NK-92 treated with Interleukin-12 subunit alpha and Interleukin-12 subunit beta, amount 100 ng/mL, for 24 hours (cell line): Measurements from ENCODE around the gene NLRP1.

Experiments
- DNase-seq: peaks from one replicate; lab custom pipeline; 2025; lab: John Stamatoyannopoulos, UW

The NLRP1 gene

GRCh38 chr17:5473906-5474305 is 110.4 kb downstream of the NLRP1 start:
- no peak for DNase-seq

- no peak for DNase-seq
Observed at GRCh38 chr17:5472511-5472910, 111.8 kb downstream of the NLRP1 start.

DNA sequence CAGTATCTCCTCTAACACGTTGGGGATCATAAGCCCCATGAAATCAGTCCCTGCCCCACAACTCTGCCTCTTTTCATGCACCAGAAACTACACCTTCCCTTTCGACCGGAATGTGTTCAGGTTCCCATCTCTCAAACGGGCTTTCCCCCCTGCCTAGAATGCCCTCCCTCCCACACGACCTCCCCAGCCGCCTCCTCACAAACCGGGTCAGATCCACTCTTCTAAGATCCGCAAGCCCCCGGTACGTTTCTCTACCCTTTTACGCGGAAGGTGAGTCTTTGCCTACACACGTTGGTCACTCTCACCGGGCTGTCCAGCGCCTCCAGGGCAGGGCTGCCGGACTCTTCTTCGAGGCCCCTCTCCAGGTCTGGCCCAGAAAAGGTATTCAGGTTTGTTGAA is 116.2 kb downstream of the NLRP1 start:
- DNase-seq = no peak

DNA sequence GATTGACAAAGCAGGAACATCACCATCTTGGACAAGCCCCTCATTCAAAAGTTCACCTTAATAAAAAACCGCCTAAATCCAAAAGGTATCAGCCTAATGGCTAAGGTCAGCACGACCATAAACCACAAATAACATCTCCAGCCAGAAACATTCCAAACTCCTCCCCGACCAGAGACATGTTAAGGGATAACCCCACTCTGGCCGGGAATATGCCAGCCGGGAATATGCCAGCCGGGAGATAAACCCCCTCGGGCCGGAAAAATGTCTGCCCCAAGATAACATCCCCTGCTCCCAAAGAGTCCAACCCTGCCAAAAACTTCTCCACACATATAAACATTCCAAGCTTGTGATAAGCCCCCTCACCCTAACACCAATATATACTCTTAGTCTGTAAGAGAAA is 116.9 kb downstream of the NLRP1 start:
- no peak for DNase-seq

DNA sequence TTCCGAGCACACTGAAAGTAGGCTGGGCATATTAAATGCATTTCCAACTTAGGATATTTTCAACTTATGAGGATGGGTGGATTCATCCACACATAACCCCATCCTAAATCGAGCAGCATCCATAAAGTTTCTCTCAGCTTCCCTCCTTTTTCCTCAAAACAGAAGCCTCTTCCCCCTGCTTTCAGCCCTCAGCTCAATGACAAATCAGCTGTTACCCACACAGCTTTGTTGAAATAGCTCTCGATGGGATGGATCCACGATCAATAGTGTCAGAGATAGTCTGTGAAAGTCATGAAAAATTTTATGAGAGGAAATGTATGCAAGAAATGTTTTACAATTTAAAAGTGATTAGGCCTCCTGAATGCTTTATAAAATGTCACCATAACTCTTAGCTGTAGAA is 118.0 kb downstream of the NLRP1 start:
- DNase-seq = no peak

- no peak for DNase-seq
Observed at GRCh38 chr17:5464717-5465507, 119.4 kb downstream of the NLRP1 start.
